Ovary (tissue), 3 donors: ENCODE results near the gene GPC4.

Experiments used
- EP300 ChIP-seq: sonication (generic); formaldehyde crosslinking; IDR thresholded peaks from one replicate; pipeline ENCODE4 v1.6.1; 2017; ENCODE audit warnings: antibody characterized with exemption
- POLR2A ChIP-seq: fragments of 450-650 bp; IDR thresholded peaks from one replicate; pipeline ENCODE4 v1.6.1; 2017; ENCODE audit warnings: antibody characterized with exemption, mild to moderate bottlenecking, moderate library complexity
- TF ChIP-seq, protein P1 (sequence below), 3 donors: fragments of 450-650 bp in 2 of 3; fragments of 200-600 bp in 1 of 3; IDR thresholded peaks; one replicate each; pipeline versions ENCODE4 v1.5.1 to v1.8.0; 2016 to 2022; ENCODE audit warnings: antibody characterized with exemption in 3 of 3, mild to moderate bottlenecking in 1 of 3
- donor health status: DM: no; HTN: no; CAD: no.

DNA sequence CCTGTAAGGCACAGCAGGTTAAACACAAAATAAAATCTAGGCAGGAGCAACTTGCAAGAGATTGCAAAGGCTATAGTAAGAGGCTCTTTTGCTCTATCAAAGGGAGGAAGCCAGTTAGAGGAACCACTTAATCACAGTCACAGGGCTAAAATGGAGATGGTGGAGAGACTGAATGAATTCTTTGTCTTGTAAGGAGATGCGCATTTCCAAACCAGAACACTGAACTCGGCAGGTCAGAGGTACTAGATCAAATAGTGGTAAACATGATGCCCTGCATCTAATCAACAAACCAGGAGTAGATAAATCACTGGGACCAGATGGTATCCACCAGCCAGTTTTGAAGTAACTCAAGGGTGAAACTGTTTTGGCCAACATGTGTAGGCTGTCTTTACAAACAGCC is 55.8 kb downstream of the GPC4 start:
- TF ChIP-seq, protein P1, sequence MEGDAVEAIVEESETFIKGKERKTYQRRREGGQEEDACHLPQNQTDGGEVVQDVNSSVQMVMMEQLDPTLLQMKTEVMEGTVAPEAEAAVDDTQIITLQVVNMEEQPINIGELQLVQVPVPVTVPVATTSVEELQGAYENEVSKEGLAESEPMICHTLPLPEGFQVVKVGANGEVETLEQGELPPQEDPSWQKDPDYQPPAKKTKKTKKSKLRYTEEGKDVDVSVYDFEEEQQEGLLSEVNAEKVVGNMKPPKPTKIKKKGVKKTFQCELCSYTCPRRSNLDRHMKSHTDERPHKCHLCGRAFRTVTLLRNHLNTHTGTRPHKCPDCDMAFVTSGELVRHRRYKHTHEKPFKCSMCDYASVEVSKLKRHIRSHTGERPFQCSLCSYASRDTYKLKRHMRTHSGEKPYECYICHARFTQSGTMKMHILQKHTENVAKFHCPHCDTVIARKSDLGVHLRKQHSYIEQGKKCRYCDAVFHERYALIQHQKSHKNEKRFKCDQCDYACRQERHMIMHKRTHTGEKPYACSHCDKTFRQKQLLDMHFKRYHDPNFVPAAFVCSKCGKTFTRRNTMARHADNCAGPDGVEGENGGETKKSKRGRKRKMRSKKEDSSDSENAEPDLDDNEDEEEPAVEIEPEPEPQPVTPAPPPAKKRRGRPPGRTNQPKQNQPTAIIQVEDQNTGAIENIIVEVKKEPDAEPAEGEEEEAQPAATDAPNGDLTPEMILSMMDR (IDR thresholded peaks at IDR 0.05): no peak
- TF ChIP-seq POLR2A (no peak), EP300 (no peak)
